Measurements from ENCODE around the gene NRF1.
"Not testable (repeated sequence)": the region's sequence is repeated elsewhere in the genome, so short reads cannot be mapped to it uniquely, and the experiment has no call there.

DNA sequence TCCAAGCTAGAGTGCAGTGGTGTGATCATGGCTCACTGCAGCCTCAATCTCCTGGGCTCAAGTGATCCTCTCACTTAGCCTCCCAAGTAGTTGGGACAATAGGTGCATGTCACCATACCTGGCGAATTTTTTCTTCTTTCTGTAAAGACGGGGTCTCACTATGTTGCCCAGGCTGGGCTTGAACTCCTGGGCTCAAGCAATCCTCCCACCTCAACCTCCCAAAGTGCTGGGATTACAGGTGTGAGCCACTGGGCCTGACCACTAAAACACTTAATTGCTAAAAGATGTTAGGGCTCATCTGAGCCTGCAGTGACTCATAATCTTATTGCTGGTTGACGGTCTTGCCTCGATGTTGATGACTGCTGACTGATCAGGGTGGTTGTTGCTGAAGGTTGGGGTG, 63.0 kb downstream of the NRF1 start:
- TF ChIP-seq, protein P1, sequence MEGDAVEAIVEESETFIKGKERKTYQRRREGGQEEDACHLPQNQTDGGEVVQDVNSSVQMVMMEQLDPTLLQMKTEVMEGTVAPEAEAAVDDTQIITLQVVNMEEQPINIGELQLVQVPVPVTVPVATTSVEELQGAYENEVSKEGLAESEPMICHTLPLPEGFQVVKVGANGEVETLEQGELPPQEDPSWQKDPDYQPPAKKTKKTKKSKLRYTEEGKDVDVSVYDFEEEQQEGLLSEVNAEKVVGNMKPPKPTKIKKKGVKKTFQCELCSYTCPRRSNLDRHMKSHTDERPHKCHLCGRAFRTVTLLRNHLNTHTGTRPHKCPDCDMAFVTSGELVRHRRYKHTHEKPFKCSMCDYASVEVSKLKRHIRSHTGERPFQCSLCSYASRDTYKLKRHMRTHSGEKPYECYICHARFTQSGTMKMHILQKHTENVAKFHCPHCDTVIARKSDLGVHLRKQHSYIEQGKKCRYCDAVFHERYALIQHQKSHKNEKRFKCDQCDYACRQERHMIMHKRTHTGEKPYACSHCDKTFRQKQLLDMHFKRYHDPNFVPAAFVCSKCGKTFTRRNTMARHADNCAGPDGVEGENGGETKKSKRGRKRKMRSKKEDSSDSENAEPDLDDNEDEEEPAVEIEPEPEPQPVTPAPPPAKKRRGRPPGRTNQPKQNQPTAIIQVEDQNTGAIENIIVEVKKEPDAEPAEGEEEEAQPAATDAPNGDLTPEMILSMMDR (IDR thresholded peaks at IDR 0.05; ENCODE audit: low read length), result not testable (repeated sequence)
- TF ChIP-seq EZH2phosphoT487 (IDR thresholded peaks at IDR 0.05; ENCODE audit: low read length); EZH2 (optimal IDR thresholded peaks at IDR 0.05; ENCODE audit: low read depth, low read length): not testable (repeated sequence)
